Esophagus muscularis mucosa (tissue), 4 donors: ENCODE measurements around the gene SGF29. TPM values are rescaled to one million over a fixed set of nuclear protein-coding genes. Genes with fewer than 3 reads are reported as not detected.

Experiments used
- DNase-seq: peaks from one replicate; pipeline ENCODE4 v3.0.0-alpha.2; 2017; ENCODE audit errors: extremely low spot score
- H3K27ac ChIP-seq, 4 donors: fragments of 200-600 bp; sonication (generic); replicated peaks in 1 of 4; 1 replicate in 3 of 4; 2 replicates in 1 of 4; pipeline ENCODE4 v1.5.1; 2016 to 2019; ENCODE audit warnings: mild to moderate bottlenecking in 1 of 4
- H3K27me3 ChIP-seq, 4 donors: fragments of 200-600 bp; sonication (generic); one replicate each; pipeline versions ENCODE4 v1.5.1 to v1.6.0; 2016 to 2019
- H3K36me3 ChIP-seq, 4 donors: fragments of 200-600 bp; sonication (generic); one replicate each; pipeline ENCODE4 v1.5.1; 2016 to 2019
- H3K4me1 ChIP-seq, 4 donors: fragments of 200-600 bp; sonication (generic); one replicate each; pipeline ENCODE4 v1.5.1; 2016 to 2019
- H3K4me3 ChIP-seq, 4 donors: fragments of 200-600 bp; sonication (generic); 1 replicate in 2 of 4; 2 replicates in 2 of 4; pipeline ENCODE4 v1.5.1; 2016 to 2019; ENCODE audit warnings: mild to moderate bottlenecking in 4 of 4, moderate library complexity in 1 of 4
- H3K9me3 ChIP-seq, 4 donors: fragments of 200-600 bp; sonication (generic); 1 replicate in 3 of 4; 2 replicates in 1 of 4; pipeline ENCODE4 v1.5.1; 2016 to 2019
- EP300 ChIP-seq: sonication (generic); formaldehyde crosslinking; IDR thresholded peaks from one replicate; pipeline ENCODE4 v1.6.1; 2017; ENCODE audit warnings: antibody characterized with exemption
- POLR2A ChIP-seq: fragments of 450-650 bp; IDR thresholded peaks from one replicate; pipeline ENCODE4 v1.6.1; 2017; ENCODE audit warnings: antibody characterized with exemption, moderate library complexity, mild to moderate bottlenecking, low read depth
- POLR2AphosphoS5 ChIP-seq, 2 donors: sonication (generic); formaldehyde crosslinking; IDR thresholded peaks; one replicate each; pipeline ENCODE4 v1.6.1; 2017; ENCODE audit warnings: antibody characterized with exemption in 2 of 2
- WGBS: methylation state at CpG from one replicate; pipeline ENCODE4 v1.1.5; 2018; 5-methylcytosine and 5-hydroxymethylcytosine counted together
- intact Hi-C: fragments of 100-400 bp; cut with DNase I; formaldehyde crosslinking; loops from one replicate; pipeline ENCODE4 v1.15.1; 2023
- total RNA-seq, 4 donors: library from RNA; depleted of rRNA; stranded (reverse); fragments of >200 nt; gene quantifications; one replicate each; pipeline versions ENCODE4 v1.1.0 to v1.2.1, GENCODE V29; 2016
- TF ChIP-seq, protein P1 (sequence below), 3 experiments: fragments of 200-600 bp in 2 of 3; fragments of 450-650 bp in 1 of 3; sonication (generic) in 2 of 3; IDR thresholded peaks; one replicate each; pipeline ENCODE4 v1.5.1; 2017 to 2019; ENCODE audit warnings: antibody characterized with exemption in 3 of 3, mild to moderate bottlenecking in 2 of 3, moderate library complexity in 1 of 3

SGF29 gene
- total RNA-seq, 4 donors from 2014 or later = 33.2 to 43.4 (median 39.9) TPM

DNA sequence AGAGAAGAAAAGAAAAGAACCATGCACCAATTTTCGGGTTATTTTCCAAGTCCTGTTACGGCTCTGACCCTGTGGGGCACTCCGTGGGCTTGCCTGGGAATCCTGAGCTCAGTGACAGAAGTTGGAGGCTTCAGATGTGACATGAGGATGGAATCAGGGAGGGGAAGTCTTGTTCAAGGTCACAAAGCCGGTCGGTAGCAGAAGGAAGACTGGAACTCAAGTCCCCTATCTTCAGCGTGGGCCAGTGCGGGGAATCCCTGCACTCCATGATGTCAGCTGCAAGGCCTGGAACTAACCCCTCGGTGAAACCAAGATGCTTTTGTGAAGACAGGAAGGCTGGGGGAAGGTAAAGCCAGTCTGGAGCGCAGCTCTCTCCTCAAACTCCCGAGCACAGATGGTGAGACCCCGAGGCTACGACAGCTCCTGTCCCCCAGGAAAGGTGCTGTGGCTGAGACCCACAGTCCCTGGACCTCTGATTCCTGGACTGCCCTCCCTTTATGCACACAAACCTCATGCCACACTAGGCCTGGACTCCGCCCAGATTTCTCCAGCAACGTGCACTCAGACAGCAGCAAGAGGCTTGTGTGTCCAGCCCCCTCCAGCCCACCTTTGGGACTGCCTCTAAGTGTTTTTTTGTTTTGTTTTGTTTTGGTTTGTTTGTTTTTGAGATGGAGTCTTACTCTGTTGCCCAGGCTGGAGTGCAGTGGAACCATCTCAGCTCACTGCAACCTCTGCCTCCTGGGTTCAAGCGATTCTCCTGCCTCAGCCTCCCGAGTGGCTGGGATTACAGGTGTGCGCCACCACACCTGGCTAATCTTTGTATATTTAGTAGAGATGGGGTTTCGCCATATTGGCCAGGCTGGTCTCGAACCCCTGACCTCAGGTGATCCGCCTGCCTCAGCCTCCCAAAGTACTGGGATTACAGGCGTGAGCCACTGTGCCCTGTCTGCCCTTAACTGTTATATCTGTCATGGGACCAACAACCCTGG lies 41.6 kb upstream of the SGF29 start:
- TF ChIP-seq, protein P1, sequence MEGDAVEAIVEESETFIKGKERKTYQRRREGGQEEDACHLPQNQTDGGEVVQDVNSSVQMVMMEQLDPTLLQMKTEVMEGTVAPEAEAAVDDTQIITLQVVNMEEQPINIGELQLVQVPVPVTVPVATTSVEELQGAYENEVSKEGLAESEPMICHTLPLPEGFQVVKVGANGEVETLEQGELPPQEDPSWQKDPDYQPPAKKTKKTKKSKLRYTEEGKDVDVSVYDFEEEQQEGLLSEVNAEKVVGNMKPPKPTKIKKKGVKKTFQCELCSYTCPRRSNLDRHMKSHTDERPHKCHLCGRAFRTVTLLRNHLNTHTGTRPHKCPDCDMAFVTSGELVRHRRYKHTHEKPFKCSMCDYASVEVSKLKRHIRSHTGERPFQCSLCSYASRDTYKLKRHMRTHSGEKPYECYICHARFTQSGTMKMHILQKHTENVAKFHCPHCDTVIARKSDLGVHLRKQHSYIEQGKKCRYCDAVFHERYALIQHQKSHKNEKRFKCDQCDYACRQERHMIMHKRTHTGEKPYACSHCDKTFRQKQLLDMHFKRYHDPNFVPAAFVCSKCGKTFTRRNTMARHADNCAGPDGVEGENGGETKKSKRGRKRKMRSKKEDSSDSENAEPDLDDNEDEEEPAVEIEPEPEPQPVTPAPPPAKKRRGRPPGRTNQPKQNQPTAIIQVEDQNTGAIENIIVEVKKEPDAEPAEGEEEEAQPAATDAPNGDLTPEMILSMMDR (IDR thresholded peaks at IDR 0.05) = no peak
- TF ChIP-seq POLR2A = no peak
- TF ChIP-seq POLR2AphosphoS5 (IDR thresholded peaks at IDR 0.05) = no peak
- no peak for TF ChIP-seq EP300
- Histone ChIP-seq H3K36me3 (no peaks in the 10 kb centered on the region), H3K4me1 (peaks cover 0 to 7% (median 0%) of the 10 kb centered on the region in 4 donors), H3K27me3 (peaks cover 0 to 14% (median 3%) of the 10 kb centered on the region in 4 donors), H3K4me3 (no peak overlapping the region), H3K9me3 (no peaks in the 10 kb centered on the region), H3K27ac (no peak overlapping the region)
- 93% methylated on average over 20 of the region's 21 CpGs for WGBS
- intact Hi-C loops = no loop called here
- DNase-seq = no peak

DNA sequence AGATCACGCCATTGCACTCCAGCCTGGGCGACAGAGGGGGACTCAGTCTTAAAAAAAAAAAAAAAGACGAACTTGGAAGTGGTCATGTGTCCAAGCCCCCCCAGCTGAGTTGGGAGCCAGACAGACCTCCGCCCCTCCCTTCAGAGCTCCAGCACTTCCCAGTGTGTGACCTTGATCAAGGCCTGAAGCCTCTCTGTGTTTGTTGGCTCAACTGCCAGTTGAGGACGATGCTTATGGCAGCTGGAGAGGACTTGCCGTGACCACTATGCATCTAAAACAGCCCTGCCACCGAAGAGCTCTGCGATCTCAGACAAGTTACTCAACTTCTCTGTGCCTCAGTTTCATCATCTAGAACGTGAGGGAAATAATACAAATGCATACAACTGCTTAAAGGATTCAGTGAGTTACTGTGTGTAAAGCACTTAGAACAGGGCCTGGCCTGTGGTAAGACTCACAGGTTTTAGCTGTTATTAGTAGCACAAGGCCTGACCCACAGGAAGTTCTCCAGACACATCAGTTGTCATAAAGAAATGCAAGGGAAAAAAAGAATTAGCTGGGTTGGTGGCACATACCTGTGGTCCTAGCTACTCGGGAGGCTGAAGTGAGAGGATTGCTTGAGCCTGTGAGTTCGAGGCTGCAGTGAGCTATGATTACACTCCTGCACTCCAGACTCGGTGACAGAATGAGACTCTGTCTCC lies 40.1 kb upstream of the SGF29 start:
- Histone ChIP-seq H3K9me3 (no peaks in the 10 kb centered on the region), H3K4me3 (no peak overlapping the region), H3K27me3 (no peaks in the 10 kb centered on the region), H3K36me3 (no peaks in the 10 kb centered on the region), H3K4me1 (no peaks in the 10 kb centered on the region), H3K27ac (no peak overlapping the region)
- intact Hi-C loops = no loop called here
- DNase-seq = no peak
- no peak for TF ChIP-seq POLR2A
- TF ChIP-seq, protein P1 (IDR thresholded peaks at IDR 0.05) = no peak
- TF ChIP-seq EP300 = no peak
- no peak for TF ChIP-seq POLR2AphosphoS5 (IDR thresholded peaks at IDR 0.05)
- WGBS = 93% methylated on average over 12 of the region's 12 CpGs

DNA sequence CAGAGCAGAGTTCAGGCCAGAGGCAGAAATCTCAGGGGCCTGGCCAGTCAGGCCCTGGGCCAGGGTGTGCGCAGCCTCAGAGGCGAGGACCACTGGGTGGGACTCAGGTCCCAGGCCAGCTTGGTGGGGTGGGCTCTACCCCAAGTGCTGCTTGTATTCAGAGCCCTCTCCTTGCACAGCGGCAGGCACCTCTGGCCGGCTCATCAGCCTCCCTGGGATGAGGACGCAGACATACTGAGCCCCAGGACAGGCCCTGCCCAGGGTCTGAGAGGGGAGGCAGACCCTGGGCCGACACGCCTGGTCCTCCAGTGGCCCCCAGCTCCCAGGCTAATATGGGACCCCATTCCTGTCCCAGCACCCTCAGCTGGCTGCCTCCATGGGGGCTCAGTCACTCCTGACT lies 39.5 kb upstream of the SGF29 start:
- Histone ChIP-seq H3K27me3 (no peaks in the 10 kb centered on the region), H3K27ac (no peak overlapping the region), H3K4me1 (no peaks in the 10 kb centered on the region), H3K4me3 (no peak overlapping the region), H3K36me3 (no peaks in the 10 kb centered on the region), H3K9me3 (no peaks in the 10 kb centered on the region)
- no peak for TF ChIP-seq EP300
- TF ChIP-seq, protein P1 (IDR thresholded peaks at IDR 0.05) = no peak
- TF ChIP-seq POLR2AphosphoS5 (IDR thresholded peaks at IDR 0.05) = no peak
- no peak for TF ChIP-seq POLR2A
- no peak for DNase-seq
- WGBS = 97% methylated on average over 5 of the region's 7 CpGs
- intact Hi-C loops = no loop called here

DNA sequence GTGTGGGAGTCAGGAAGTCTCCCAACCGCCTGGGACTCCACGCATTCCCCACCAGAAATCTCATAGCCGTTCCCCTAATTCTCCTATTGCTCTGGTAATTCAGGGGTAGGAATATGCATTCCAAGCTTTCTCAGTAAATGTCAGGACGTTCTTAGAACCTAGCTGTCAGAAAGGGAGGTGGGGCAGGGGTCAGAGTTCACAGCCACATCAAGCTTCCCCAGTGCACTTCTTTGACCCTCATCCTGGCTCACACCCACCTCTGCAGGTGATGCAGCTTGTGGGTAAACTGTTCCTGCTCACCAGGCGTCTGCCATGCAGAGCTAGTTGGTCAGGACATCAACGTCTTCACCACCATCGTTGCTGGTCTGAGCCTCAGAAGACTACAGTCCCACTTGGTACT lies 33.0 kb upstream of the SGF29 start:
- no peaks in the 10 kb centered on the region for H3K9me3 ChIP-seq
- WGBS = 78% methylated on average over 7 of the region's 7 CpGs
- no peak overlapping the region for H3K27ac ChIP-seq
- H3K27me3 ChIP-seq = no peaks in the 10 kb centered on the region
- H3K36me3 ChIP-seq = no peaks in the 10 kb centered on the region
- no peak for DNase-seq
- TF ChIP-seq POLR2A (no peak), EP300 (no peak), POLR2AphosphoS5 (IDR thresholded peaks at IDR 0.05) (no peak)
- TF ChIP-seq, protein P1 (IDR thresholded peaks at IDR 0.05) = no peak
- H3K4me3 ChIP-seq = no peak overlapping the region
- peaks cover 0 to 15% (median 15%) of the 10 kb centered on the region in 4 donors for H3K4me1 ChIP-seq
- intact Hi-C loops = no loop called here
